Stimulated activated CD4-positive, alpha-beta T cell treated with anti-CD3 and anti-CD28 coated beads, Interleukin-4, amount 100 ng/mL, for 48 hours (primary cell): ENCODE measurements around the gene CDRT15.
A peak's percentile ranks its signal among the peaks of the same experiment; 100 is the strongest.
"Not testable (repeated sequence)": the region's sequence is repeated elsewhere in the genome, so short reads cannot be mapped to it uniquely, and the experiment has no call there.

Experiments
- DNase-seq, 2 donors: peaks; one replicate each; pipeline ENCODE4 v3.0.0-alpha.2; 2020; ENCODE audit warnings: low read depth in 2 of 2

CDRT15 gene

DNA sequence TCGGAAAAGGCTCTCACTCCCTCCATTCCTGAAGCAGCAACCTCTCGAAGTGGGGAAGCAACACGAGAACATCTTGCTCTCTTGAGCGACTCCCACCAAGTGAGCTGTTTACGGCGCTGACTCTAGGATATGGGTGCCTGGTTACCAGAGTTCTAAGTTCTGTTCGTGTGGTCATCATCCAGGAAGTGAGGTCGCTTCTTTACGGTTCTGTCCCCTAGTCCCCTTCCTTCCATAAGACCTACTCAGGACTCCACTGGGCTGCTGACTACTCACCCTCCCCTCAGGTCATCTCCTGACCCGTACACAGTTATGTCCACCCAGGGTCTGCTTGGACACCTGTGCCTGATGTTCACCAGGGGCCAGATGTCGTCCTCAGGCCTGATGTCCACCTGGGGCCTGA, at the start of gene CDRT15:
TSS of gene CDRT15 (minus strand) at position 101 of the 400 bp plus-strand sequence. CDS start at position 72, 29 bp downstream.
- DNase-seq = not testable (repeated sequence)

DNA sequence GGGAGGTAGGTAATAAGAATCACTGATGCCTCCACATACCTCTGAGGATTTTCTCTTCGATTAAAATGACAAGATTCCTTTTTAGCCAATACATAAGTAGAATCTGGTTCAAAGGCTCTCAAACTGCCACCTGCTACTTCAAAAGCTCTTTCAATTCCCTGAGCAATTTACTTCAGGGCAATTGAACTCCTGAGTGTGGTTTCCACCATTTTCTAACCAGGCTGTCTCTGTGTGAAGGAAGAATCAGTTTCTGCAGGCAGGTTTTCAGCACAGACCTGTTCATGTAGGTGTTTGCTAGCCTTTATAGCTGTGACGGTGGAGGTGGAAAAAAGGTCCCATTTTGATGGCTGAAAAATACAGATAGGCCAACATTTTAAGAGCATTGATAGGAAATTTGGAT, 46.1 kb upstream of the CDRT15 start:
- DNase-seq = no peak

DNA sequence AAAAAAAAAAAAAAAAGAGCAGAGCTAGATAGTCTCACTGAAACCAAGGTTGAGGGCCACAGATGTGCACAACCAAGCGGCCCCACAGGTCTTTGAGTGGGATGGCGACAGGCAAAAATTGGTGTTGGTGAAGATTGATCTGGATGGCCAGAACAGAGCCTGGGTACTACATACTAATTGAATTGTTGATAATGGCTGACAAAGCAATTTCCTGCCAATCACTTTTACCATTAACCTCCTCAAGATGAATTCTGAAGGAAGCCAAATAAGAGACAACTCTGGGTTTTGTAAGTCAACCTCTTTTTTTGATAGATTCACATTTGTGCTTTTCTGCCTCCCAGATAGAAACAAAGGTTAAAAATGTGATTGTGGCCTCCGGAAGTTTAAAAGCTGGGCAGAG, 44.9 kb upstream of the CDRT15 start:
- DNase-seq = no peak

DNA sequence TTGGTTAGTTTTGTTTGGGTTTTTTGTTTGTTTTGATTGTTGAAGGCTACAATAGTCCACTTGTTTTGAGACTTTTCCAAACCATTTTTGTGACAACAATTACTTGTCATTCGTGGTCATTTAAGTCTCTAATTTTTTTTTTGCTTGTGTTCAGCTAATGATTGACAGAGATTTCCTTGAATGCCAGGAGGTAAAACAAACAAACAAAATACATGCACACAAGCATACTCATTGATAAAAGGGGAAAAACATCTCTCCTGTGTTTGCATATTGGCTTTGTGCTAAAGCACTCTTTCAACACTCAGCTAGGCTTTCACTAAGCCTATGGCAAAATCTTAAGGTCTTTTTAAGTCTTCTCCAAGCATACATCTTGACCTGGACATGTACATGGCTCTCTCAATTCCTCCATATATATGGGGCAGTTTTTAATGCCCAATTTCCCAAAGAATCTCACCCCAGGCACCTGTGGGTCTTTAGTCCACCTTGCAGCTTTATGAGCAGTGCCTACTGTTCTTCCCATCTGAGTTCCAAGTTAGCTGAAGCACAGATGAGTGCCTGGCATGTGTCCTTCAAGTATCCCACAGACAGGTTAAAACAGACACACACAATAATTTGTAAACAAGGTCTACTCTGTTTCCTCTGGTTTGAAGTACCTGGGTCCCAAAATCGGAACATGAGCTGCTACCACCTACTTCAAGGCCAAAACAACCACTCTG, 40.0 kb upstream of the CDRT15 start:
- DNase-seq = no peak

DNA sequence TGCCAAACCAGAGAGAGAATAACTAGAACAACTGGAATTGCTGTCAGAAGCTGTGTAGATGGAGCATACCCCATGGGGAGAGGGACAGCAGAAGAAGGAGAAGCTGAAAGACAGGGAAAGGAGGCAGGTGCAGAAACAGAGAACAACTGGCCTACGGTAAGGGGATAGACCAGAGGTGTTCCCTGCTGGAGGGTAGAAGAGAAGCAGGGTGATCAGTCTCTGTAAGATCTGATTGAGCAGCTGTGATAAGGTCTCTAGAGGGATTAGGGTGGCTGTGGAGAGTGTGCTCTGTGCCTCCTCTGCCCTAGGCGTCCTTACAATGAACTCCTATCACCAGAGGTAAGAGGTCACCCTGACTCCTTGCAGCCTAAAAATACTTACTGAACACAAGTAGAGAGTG, 33.8 kb upstream of the CDRT15 start:
- no peak for DNase-seq

DNA sequence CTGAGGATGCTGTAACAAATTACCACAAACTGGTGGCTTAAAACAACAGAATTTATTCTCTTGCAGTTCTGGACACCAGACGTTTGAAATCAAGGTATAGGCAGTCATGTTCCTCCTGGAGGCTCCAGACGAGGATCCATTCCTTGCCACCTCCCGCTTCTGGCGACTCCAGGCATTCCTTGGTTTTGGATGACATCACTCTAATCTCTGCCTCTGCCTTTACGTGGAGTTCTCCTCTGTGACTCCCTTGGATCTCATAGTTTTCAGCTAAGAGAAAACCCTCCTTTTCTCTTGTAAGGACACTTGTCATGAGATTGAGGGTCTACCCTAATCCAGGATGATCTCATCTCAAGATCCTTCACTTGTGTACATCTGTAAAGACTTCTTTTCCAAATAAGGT, 32.8 kb upstream of the CDRT15 start:
- no peak for DNase-seq

DNA sequence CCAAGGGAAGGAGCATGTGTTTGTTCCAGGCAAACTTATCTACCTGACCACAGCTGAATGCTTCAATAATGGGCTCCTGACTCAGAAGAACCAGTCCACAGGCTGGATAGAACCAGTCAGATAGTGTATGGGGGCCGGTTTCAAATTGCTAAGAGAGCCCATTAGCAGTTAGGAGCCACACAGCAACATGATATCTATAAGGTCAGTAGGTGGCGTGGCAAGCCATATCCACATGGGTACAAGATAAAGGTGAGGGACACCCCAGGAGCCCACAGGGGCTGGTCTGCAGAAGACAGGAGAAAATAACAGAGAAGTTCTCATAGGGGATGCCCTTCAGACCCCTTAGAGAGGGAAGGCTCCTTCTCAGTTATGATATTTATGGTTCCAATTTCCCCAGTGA, 31.6 kb upstream of the CDRT15 start:
- no peak for DNase-seq

DNA sequence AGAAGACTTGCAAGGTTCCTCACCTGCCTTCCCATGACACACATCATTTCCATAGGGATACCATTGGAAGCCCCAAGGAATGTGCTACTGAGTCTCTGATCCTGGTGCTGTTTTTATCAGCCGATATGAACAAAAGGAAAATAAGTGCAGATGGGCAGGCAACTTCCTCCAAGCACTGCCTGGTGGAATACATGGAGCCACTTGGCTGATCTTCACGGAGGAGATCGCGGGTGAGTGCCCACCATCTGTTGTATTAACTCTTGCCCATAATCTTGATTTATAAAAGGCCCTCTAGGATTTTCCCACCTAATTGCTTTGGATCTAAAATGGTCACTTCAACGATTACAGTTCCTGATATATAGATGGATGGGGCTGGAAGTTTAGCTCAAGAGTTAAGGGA, 24.7 kb upstream of the CDRT15 start:
- no peak for DNase-seq

DNA sequence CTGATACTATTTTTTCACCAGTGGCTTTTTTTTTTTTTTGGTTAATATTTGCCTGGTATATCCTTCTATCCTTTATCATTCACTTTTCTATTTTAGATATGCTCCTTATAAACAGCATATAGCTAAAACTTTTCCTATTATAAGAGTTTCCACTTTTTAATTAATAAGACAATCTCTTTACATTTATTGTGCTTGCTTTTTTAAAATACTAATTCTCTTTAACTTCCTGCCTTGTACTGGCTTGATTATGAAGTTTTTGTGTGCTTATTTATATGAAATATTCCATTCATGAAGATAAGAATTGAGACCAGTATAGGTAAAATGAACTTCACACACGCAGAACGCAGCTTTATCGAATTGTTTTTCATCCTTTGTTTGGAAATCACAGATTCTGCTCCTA, 9.0 kb upstream of the CDRT15 start:
- no peak for DNase-seq

DNA sequence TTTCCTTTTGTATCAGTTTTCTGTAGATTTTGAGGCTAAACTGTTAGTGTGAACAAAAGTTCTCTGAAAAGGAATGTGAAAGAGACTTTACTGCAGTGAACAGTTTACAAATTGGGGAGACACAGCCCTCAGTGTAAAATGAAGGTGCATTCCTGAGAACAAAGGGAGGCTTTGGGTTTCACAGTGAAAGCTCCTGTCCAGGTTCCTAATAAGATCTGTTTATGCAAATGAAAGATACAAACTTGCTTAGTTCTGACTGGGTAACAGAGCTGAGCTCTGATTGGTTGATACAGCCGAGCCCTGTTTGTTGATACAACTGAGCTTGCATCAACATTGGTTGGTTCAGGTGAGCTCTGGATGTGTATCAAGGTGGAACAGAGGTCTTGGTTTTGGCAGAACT, 8.3 kb upstream of the CDRT15 start:
- no peak for DNase-seq

DNA sequence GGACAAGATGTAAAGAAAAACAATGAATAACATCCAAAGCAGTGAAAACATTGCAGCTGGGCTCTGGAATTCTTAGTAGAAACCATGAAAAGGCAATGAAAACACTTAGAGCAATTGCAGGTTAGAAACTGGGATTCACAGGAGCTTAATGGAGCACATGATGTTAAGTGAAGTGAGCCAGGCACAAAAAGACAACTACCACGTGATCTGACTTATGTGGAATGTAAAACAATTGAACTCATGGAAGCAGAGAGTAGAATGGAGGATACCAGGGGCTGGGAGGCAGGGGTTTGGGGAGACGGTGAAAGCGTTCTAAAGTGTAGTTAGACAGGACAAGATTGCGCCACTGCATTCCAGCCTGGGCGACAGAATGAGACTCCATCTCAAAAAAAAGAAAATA, 2.6 kb upstream of the CDRT15 start:
- not testable (repeated sequence) for DNase-seq

DNA sequence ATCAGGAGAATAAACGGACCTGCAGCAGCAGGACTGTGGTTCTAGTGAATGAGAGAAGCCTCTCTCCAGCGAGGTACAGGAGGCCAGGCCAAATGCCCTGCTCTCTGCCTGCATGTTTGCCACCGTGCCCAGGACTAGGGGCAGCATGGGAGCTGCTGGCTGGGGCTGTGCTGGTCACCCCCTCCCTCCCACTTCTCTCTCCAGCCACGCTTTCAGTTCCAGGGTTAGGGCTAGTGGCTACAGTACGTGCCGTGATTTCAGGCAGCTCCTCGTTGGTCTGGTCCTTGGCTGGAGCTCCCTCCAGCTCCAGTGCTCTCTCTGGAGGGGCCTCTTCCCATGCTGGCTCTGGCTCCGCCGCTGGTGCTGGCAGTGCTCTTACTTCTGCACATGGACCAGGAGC, 630 bp downstream of the CDRT15 start:
- not testable (repeated sequence) for DNase-seq

DNA sequence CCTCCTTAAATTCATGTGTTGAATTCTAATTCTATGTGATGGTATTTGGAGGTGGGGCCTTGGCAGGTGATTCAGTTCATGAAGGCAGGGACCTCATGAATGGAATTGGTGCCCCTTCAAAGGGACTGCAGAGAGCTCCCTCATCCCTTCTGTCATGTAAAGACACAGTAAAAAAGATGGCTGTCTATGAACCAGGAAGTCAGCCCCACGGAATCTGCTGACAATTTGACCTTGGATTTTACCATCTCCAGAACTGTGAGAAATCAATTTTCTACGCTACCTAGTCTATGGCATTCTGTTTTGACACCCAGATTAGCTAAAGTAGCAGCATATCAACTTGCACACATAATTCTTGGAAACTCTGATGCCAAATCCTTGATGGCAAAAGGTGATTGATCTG, 1.6 kb downstream of the CDRT15 start:
- DNase-seq = not testable (repeated sequence)

DNA sequence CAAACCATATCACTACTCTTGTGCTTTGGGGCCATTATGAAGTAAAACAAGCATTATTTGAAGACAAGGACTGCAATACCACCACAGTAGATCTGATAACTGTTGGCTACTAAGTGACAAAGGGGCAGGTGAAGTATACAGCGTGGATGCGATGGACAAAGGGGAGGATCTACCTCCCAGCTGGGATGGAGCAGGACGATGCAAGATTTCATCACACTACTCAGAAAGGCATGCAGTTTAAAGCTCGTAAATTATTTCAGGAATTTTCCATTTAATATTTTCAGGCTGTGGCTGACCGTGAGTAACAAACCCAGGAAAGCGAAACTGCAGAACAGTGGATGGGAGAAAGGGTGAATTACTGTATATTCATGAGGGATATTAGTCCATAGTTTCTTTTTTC, 5.5 kb downstream of the CDRT15 start:
- not testable (repeated sequence) for DNase-seq

DNA sequence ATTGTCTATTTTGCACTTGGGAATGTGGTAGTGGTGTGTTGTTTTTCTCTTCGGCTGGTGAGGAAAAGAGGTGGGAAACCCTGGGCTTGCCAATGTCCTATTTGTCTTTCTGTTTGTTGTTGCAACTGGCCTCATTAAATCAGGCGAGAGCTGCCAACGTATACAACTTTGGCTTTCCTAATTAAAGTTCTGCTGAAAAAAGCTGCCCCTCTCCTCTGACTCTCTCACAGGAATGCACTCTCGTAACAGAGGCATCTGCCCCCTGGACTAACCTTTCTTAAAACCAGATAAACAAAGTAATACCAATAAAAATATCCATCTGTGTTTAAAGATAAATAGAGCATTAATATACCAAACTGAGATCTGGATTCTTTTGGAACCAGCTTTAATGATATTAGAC, 7.8 kb downstream of the CDRT15 start:
- DNase-seq = no peak

DNA sequence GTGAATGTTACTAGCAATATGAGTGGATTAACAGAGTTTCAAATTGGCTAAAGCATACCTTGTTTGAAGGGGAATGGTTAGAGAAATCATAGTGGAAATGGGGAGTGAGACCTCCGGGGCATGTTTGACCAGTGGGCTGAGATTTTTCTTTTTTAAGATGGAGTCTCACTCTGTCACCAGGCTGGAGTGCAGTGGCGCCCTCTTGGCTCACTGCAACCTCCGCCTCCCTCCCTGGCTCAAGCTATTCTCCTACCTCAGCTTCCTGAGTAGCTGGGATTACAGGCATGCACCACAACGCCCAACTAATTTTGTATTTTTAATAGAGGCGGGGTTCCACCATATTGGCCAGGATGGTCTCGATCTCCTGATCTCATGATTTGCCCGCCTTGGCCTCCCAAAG, 9.6 kb downstream of the CDRT15 start:
- DNase-seq = no peak

DNA sequence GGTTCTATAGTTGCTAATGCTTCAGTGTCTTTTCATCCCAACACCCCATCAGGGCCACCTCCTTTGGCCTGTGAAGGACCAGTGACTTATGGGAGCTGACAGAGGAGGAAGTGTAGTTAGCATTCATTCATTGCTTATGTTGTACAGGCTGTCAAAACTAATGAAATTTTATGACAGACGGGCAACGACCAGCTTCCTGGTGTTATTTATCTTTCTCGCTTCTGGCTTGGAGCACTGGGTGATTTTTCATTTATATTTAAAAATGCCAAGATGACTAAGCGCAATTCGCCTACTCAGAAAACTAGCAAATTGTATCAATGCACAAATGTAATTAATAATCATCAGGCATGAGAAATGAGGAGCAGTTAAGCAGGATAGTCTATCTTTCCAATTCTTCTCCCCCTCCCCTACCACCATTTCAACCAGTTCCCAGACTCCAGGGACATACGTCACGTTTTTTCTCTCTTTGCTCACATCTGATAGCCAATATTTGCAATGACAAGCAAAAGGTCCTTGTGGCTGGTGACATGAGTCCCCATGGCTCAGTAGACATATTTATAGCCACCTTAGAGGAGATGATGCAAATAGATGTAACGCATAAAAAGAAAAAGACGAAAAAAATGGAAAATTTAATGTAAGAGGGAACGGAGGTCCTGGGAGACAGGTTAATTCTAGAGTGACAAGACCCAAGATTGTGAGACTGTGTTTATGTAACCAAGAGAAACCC, 11.2 kb downstream of the CDRT15 start:
- no peak for DNase-seq

DNA sequence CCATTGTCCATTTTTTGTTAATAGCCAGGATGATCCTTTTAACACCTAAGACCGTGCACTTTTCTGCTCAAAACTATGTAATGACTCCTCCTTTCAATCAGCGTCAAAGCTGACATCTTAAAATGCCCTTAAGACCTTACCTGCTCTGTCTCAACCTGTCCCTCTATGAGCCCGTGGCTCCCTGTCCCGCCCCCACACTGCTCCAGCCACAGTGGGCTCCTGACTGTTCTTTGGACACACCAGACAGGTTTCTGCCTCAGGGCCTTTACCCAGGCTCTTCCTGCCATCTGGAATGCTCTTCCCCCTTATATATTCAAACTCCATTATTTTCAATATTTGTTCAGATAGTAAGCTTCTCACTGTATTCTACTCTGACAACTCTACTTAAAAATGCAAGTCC, 14.1 kb downstream of the CDRT15 start:
- DNase-seq = no peak

DNA sequence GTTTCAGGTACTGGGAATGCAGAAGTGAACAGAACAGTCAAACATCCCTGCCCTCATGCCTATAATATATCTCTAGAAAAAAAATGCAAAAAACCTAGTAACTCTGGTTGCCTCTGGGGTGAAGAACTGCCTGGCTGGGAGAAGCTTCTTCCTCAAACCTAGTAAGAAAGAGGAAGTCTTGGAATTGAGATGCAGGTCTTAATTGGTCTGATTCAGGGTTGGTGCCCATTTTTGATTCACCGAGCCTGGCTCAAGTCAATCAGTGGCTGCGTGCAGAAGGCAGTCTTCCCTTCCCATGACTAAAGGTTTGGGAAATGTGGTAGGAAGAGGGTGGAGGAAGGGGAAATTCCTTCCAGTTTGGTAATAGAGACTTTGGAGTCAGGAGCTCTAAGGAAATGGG, 22.4 kb downstream of the CDRT15 start:
- DNase-seq = no peak

DNA sequence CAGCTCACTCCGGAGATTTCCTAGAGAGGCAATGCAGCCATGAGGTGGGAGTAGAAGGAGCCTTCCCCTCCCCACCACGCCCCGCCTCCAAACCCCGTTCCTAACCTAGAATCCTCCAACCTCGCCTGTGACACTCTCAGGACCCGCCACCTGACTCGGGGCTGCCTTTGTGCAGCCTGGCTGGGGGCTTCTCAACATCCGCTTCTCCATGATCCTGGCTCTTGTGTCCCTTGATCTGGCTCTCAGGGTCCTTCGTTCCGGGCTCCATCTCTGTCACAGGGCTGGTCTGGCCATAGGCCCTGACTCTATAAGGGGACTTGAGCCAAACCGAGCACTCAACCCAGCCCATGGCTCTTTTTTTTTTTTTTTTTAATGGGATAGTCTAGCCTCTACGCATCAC, 24.3 kb downstream of the CDRT15 start:
- no peak for DNase-seq

DNA sequence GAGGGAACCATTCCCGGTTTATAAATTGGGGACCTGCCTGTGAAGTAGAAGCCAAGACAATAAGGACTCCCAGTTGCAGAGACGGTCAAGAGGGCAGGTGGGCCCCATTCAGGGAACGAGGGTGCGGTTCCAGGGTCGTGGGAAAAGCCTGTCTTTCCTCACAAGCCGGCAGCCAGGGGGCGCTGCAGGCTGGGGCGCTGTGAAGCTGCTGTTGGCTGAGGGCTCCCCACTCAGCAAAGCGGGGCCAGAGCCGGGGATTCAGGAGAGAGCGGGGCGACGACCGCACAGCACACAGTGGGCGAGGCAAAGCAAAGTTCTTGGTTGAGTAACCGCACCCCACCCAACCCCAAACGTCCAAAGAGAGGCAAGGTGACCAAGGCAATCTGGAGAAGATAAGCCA, 24.9 kb downstream of the CDRT15 start:
- DNase-seq = peak in 1 of 2 donors; percentile 32

DNA sequence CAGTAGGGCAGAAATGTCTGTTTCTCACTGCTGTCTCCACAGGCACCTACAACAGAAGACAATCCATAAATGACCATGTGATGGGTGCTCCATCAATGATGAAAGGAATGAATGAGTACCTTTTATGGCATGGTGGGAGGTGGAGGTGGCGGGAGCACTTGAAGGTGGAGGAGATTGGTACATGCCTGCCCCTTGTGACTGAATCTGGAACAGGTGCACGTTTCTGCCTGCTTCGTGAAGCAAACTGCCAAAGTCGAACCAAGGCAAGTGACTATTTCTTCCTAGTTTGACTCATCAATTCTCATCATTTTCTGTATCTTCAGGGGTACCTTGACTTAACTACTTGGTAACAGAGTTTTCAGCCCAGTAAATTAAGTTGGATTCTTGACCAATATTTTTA, 25.4 kb downstream of the CDRT15 start:
- no peak for DNase-seq

DNA sequence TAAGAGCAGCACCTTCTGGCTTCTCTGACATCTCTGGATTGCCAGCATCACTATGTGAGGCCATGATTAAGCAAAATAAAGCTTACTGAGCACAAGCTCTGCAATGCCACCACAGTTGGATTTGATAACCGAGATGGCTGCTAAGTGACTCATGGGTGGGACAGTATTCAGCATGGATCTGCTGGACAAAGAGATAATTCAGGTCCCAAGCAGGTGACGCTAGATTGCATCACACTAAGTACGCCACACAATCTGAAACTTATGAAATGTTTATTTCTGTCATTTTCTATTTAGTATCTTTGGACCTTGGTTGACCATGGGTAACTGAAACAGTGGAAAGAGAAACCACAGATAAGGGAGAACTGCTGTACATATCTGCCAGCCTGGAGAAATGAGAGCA, 27.4 kb downstream of the CDRT15 start:
- no peak for DNase-seq

DNA sequence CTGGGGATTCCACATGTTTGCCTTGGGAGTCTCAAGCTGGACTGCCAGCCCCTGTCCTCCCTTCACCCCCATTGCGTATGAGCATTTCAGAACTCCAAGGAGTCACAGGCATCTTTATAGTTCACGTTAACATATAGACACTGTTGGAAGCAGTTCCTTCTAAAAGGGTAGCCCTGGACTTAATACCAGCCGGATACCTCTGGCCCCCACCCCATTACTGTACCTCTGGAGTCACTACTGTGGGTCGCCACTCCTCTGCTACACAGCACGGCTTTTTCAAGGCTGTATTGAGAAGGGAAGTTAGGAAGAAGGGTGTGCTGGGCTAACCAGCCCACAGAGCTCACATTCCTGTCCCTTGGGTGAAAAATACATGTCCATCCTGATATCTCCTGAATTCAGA, 28.9 kb downstream of the CDRT15 start:
- no peak for DNase-seq
